ENCODE measurements around the gene PPP2R5A.
"Not testable (repeated sequence)": the region's sequence is repeated elsewhere in the genome, so short reads cannot be mapped to it uniquely, and the experiment has no call there.

Gene PPP2R5A

DNA sequence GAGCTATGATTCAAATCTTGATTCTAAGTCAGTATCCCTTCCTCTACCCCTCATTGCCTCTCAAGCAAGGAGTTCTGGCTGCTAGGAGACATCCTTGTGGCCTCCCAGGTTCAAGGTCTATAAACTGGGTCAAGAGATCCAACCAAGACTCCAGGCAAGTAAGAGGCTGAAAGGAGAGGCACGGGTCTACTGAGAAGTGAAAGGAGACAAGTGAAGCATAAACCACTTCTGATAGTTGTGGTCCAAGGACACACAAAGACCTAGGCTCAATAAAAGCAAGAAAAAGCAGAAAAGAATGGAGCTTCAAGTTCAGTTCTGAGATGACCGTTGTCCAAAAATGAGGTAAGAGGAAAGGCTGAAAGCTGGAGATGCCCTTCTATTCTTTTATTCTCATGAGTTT, 17.8 kb upstream of the PPP2R5A start:
- no peak for DNase-seq (ENCODE audit: low read depth in 2 of 2)

DNA sequence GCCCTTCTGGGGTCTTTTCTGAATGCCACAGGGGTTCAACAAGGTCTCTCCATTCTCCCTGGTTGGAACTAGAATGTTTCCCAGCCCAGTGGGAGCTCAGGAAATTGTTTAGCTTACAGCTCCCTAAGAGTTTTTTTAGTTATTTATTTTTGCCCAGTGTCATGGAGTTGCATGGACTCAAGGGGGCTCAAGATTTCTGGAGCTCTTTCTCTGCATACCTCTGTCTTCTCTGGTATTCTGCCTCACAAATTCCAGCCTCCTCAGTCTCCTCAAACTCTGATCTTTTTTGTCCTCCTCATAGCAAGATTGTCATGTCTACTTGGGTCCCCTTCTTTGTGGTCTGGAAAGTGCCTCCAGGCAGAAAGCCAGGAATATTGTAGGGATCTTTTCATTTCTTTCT, 15.9 kb upstream of the PPP2R5A start:
- no peak for DNase-seq (ENCODE audit: low read depth in 2 of 2)

DNA sequence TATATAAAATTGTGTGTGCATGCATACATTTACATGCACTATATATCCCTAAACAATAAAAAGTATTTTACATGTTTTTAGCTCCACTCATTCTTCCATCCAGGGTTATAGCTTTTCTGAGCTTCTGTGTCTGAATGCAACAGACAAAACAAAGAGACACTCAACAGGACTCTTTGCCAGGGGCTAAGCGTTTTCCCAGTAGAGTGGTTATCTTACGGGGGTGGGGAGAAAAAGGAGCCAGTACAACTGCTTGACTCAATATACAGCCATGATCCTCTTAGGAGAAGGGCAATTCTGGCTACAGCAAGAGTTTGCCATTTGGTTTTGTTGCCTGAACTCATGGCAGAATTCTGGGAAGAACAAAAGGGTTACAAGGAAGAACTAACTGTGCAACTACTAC, 14.6 kb upstream of the PPP2R5A start:
- no peak for DNase-seq (ENCODE audit: low read depth in 2 of 2)

DNA sequence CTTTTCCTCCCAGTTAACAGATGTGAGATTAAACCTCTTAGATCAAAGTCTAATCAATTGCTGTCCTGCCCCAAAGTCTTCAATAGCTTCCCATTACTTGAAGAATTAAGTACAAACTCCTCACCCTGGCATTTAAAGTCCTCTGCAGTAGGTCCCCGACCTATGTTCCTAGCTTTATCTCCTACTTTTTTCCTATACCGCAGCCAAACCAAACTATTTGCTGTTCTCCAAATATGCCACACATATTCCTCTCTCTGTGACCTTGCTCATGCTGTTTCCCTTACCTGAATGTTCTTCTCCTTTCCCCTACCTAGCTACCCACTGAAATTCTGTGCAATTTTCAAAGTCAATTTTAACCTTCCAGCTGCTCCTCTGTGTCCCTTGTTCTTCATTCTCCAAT, 14.0 kb upstream of the PPP2R5A start:
- no peak for DNase-seq (ENCODE audit: low read depth in 2 of 2)

DNA sequence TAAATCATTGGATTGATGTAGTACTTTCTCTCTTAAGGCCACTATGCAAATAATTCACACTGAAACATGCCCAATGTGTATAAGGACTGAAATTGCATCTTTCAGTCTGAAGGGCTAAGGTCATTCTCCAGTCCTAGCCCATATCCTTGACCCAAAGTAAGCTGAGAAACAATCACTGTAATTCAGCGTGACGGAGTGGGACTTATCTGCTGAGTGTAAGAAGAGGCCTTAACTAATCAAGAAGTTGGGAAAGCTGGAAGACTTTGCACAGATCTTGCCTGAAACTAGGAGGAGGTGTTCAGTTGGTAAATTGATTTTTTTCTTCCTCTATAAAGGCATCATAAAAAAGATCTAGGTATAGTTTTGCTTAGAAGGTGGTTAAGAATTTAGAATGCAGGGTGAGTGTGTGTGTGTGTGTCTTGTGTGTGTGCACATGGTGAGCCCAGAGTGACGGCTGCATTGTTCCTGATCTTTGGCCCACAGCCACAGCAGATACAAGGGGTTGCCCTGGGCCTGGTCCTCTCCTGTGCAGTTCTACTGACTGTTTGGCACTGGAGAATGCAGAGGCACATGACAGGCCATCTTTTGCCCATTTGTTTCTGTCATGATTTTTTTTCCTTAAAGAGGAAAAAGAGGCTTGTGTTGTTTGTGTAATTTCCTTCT, 13.3 kb upstream of the PPP2R5A start:
- DNase-seq (ENCODE audit: low read depth in 2 of 2): no peak

DNA sequence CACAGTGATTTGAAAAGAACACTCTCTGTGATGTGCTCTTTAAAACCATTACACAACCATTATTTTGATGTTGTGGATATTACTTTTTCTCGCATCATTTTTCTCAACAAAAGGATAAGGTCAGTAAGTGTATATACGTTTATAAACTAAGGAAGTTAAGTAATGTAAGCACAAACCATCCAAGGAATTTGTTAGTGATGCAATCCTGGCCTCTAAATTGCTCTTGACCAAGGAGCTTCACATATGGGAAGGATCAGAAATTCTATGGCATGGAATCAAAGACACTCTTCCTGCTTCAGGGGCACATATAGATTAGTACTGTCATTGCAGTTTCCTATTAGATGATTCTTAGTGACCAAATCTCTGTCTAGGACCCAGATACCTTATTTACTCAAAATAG, 3.6 kb upstream of the PPP2R5A start:
- peak; percentile 66 to 70 for DNase-seq (ENCODE audit: low read depth in 2 of 2)

DNA sequence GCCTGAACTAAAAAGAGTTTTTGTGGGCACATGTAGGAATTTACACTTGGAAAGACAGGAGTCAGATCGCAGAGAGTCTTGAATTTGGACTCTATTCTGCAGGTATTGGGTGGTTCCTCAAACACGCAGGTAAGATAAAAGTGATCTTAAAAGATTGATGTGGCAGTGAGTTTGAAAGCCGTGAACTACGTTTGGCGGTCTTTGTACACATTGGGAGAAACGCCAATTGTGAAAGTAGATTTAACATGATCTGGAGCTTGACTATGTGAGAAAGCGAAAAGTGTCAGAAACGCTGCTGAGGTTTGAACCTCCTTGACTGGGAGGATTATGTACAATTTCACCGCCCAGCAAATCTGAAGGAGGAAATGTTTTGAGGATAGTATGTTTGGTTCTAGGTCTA, 1.5 kb upstream of the PPP2R5A start:
- DNase-seq (ENCODE audit: low read depth in 2 of 2): no peak

DNA sequence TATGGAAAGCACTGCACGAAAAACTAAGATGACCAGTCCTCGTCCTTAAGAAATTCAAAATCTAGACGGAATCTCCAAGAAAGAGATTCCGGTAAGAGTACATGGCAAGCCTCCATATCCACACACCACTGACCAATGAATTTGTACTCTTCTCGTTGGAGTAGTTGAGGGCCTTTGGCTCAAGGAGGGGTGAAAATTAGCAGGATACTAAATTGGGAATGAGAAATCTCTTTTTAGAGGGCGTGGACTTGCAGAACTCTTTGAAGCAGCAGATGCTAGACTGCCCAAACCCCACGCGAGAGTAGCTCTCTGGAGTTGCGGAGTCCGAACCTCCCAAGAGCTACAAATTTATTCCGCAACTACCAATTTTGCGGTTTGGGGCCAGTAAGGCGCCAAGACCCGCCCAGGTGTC, 872 bp upstream of the PPP2R5A start:
- DNase-seq (ENCODE audit: low read depth in 2 of 2): no peak

DNA sequence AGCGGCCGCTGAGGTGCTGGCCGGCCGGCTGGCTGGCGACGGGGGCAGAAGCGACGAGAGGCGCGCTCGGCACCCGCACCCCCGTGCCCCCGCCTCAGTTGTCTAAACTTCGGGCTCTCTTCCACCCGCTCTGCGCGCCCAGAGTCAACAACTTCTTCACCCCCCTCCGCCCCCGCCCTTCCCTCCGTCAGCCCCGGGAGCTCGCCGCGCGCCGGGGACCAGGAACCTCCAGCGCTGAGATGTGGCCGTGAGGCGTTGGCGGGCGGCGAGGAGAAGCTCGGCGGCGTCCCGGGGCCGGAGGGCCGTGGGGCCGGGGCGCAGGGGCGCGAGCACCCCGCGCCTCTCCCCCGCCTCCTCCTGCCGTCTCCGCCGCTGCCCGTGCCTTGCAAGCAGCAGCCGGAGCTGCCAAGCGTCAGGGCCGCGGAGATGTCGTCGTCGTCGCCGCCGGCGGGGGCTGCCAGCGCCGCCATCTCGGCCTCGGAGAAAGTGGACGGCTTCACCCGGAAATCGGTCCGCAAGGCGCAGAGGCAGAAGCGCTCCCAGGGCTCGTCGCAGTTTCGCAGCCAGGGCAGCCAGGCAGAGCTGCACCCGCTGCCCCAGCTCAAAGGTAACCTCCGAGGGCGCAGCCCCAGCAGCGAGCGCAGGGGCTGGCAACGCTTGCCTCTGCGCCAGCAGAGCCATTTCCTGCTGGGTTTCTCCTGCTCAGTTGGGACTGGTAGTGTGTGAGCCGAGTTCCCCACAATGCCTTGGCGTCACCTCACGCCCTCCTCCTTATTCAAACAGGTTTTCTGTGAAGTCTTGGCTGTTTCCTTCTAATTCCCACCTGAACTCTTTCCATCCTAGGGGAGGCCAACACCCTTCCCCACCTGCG, 710 bp downstream of the PPP2R5A start:
- no peak for DNase-seq (ENCODE audit: low read depth in 2 of 2)

DNA sequence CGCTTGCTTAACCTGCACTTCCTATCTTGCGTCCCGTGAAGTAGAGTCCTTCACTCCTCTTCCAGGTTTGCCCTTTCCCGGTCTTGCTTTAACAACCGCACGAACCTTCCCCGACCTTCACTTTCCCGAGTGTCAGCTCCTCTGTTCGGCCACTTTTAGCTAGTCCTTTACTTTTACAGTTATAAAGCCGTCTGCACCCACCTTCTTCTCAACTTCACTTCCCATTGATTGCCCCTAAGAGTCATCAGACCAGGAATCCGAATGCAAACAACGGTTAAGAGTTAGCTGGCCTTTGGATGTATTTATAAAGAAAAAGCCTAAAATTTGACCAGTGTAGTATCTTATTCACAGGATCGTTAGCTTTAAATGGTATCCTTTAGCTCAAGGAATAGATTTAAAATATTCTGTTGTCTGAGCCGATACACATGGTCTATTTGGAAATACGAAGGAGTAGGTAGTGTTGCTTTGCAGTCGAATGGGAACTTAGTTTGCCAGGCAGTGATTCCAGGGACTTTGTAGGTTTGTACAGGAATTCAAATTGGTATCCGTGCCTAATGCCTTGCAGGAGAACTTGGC, 1.4 kb downstream of the PPP2R5A start:
- DNase-seq (ENCODE audit: low read depth in 2 of 2): no peak

DNA sequence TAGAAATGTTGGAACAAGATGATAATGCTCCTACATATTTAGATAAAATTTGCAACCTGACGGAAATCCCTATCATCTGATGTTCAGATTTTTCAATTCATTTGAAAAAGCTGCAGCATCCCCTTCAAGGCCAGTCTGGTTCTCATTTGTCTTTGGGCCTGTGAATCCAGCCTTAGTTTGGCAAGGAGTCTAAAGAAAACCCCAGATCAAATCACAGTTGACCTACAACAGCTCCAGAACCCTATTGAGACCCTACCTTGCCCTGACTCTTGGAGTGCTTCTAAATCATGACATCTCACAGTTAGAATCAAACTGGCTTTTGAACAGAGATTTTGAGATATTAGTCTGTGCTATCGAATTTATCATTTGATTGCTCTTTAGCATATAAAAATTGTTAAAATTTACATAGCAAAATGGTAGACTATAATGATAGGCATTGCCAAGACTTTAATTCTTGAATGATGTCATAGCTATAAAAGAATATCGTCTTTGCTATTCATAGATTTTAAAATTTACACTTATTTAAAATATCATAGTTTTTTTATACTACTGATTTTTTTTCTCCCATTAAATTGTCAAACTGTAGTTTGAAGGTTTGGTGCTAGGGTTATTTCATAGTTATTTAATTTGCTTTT, 2.2 kb downstream of the PPP2R5A start:
- DNase-seq (ENCODE audit: low read depth in 2 of 2): no peak

DNA sequence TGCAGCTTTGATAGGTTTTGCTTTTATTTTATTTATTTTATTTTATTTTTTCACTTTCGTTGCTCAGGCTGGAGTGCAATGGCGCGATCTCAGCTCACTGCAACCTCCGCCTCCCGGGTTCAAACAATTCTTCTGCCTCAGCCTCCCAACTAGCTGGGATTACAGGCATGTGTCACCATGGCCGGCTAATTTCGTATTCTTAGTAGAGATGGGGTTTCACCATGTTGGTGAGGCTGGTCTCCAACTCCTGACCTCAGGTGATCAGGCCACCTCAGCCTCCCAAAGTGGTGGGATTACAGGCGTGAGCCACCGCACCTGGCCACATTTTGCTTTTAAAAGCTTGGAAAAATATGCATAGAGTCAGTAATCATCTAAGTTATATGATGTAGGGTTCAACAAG, 2.8 kb downstream of the PPP2R5A start:
- DNase-seq (ENCODE audit: low read depth in 2 of 2): not testable (repeated sequence)

DNA sequence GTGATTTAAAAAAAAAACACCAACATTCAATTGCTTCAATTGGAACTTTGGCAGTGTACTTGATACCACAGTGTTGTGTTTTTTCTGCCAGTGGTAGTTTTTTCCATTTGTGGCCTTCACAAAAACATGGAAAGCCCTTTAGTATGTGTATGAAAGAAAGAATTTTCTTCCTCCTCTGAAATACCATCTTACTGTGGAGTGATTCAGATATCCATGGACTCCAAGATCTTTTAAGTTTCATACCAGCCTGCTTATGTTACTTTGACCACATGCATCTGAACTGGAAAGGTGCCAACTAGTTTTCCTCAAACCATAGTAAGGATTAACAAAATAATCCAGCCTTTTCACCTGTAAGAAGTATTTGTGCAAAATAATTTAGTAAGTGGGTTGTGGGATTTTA, 3.4 kb downstream of the PPP2R5A start:
- DNase-seq (ENCODE audit: low read depth in 2 of 2): no peak

DNA sequence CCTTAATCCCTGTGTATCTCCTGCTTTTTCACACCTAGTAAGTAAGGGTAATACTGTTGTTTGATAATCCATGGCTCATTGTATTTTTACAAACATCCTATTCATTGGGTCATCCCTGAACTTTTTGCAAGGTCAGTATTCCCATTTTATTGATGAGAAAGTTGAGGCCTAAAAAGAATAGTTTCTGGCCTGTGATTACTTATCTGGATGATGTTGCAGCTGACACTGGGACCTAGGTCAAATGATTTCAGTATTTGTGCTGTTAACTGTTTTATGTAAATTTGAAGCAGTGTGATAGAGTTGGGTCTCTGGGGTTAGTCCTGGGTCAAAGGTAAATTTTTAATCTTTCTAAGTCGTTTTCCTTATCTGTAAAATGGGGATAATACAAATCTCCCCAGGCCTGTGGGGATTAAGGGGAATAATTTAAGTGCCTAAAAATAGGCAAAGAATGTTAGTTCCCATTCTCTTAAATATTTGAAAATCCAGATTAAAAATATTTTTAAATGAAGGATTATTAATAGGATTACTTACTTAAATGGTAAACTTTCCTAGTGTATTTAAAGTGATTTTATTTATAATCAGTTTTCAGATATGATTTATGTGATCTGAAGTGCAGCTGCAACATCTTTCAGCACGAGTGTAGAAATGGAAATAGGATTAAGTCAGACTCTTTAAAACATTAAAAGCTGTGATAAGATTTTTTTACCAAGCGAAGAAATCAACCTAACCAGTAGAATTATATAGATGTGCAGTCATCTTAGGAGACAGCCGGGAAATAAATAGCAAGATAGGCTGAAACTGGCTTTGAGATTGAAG, 4.3 kb downstream of the PPP2R5A start:
- DNase-seq (ENCODE audit: low read depth in 2 of 2): no peak

DNA sequence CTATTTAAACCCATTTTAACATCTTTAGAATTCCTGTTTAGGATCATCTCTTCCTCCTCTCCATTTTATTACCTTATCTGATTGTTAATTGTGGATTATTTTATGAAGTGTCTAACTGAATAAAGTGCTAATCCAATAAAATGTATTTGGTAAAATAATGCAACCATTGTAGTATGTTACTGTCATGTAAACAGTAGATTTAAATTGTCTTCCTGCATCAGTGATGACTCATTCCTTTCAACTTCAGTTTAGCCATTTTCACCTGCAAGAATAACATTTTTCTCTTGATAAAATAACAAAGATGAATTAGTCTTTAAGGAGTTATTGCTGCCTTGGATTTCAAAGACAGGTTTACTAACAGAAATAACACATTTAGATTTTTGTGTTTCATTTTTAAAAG, 5.4 kb downstream of the PPP2R5A start:
- DNase-seq (ENCODE audit: low read depth in 2 of 2): no peak

DNA sequence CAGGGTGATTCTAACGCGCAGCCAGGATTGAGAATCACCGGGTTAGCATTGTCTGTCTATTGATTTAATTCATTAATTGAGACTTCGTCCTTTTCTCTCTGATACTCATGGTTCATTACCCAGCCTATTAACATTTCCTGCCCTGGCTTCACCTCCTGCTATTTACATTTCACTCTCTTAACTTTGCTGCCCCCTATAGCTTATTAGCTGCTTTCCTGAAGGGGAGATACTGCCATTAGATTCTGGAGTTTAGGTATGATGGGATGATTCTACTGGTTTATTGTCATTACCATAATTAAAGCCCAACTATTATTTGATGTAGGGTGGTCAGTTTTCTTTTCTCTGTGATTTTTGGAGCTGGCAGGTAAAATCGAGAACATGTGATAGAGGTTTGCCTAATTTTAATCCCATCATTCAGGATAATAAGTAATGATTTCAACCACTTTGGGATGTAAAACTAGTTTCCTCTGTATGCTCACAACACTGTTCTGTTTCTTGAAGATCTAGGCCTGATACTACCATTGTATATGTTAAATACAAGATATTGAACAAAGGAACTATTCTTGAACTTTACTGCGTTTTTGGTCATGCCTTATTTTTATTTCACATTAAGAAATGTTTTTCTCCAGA, 6.4 kb downstream of the PPP2R5A start:
- DNase-seq (ENCODE audit: low read depth in 2 of 2): no peak

DNA sequence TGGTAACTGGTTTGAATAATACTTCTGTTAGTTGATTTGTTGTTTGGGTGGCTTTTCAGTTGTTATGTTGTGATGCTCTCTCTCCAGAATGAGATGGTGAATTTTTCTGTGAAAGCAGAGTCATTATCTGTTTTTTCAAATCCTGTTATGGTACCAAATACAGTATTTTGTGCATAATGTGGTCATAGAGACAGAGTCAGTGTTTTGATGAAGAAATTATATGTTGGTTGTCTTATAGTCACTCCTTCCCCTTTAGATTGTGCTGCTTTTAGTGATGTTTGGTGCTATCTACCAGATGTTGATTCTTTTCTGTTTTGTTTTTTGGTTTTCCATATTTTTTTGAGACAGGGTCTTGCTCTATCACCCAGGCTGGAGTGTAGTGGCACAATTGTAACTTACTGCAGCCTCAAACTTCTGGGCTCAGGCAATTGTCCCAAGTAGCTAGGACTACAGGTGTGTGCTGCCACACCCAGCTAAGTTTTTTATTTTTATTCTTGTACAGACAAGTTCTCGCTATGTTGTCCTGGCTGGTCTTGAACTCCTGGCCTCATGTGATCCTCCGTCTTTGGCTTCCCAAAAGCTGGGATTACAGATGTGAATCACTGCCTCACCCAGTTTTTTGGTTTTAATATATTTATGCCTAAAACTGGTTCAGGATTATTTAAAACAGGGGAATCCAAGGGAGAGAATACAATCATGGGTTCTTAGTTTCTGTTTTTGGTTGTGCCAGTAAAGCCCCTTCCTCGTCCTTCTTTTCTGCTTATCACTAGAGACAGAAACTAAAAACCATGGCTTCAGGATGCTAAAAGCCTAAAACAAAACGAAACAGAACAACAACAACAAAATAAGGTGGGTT, 7.3 kb downstream of the PPP2R5A start:
- no peak for DNase-seq (ENCODE audit: low read depth in 2 of 2)

DNA sequence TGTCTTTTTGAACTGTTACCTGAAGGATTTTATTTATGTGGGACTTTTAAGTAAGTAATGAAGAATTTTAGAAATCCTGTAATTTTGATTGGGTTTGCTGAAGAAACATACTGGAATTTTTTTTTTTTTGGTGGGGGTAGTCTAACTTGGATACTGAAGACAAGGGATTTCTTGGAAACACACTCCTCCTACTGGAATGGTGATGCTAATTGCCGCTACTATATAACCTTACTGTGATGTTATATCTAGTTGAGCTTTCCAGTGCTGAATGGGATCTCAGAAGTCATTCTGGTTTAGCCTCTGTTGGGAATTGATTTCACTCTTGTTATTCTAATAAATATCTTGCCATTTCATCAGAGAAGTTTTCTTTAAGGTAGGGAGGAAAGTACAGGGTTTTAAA, 8.4 kb downstream of the PPP2R5A start:
- DNase-seq (ENCODE audit: low read depth in 2 of 2): no peak

DNA sequence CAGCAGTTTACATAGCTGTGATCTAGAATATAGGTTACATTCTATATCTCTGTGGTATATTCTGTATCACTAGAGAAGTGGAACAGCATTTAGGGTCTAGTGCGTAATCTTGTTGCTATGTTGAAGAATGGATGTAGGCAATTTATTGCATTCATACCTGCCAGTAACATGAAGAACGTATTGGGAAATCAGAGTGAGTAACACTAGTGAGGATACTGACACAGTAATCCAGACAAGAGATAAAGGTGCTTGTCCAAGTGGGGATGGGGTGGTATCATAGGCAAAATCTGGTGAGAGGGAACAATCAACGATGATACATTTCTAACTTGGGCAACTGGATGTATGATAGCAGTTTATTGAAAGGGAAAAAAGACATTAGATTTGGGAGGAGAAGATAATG, 9.8 kb downstream of the PPP2R5A start:
- DNase-seq (ENCODE audit: low read depth in 2 of 2): no peak

DNA sequence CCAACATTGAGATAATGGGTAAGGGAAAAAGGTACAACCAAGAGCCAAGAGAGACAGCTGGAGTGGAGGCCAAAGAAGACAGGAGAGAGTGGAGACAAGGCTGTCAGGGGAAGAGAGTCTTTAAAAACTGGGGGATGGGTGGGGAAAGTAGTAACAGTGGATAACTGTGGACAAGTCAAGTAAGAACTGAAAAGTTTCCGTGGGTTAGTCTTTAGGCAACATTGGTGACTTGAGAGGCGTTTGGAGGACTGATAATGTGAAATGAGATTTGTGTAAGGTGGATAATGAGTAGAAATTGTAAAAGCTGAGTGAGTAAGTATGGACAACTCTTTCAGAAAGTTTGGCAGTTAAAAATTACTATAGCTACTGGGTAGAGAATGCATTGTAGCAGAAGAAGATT, 10.4 kb downstream of the PPP2R5A start:
- no peak for DNase-seq (ENCODE audit: low read depth in 2 of 2)

All from fibroblast of skin of left quadriceps (primary cell).